GM21619 (cell line): Measurements from ENCODE around the gene CAPN12.

Source experiments
- ATAC-seq: cut with Tn5 transposase; IDR thresholded peaks from one replicate; pipeline ENCODE4 v1.9.1; 2021; ENCODE audit not compliant: unreplicated experiment

CAPN12 gene

DNA sequence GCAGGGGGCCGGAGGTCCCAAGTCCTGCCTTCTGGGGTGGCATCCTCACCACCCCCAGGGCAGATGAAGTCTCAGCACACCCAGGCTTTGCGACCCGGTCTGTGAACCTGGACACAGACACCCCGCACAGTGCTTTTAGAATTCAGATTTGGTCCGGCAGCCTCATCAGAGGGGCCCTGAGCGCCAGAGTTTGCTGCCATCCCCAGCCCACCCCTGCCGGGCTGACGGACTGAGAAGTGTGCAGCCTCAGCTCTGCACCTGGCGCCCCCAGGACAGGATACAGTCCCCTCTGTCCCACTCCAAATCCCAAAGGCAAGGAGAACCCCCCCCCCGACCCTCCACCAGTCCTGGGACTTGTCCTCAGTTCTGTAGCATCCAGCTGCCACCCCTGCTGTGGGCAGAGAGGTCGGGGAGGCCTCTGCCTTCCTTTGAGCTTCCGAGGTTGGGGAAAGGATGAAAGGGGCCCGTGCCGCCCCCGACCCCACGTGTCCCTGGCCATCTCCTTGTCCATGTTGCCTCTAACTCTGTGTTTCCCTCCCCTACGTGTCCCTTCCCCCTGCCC, 16.9 kb downstream of the CAPN12 start:
- ATAC-seq = no peak

DNA sequence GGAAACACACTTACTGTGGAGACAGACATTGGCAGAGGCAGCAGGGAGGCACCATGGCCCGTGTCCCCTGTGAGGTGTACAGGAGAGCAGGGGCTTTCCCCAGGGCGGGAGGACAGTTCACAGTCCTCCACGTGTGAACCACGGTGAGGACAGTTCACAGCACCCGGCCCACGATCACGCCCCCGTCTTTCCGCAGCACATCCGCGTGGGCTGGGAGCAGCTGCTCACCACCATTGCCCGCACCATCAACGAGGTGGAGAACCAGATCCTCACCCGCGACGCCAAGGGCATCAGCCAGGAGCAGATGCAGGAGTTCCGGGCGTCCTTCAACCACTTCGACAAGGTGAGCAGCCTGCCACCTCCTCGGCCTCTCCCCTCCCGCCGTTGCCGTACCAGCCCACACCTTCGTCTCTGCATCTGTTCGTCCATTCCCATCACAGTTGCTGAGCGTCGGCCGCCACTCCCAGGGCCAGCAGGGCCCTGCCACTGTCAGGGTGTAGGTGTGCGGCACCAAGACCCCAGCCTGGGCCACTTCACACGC, 17.4 kb downstream of the CAPN12 start:
- no peak for ATAC-seq

DNA sequence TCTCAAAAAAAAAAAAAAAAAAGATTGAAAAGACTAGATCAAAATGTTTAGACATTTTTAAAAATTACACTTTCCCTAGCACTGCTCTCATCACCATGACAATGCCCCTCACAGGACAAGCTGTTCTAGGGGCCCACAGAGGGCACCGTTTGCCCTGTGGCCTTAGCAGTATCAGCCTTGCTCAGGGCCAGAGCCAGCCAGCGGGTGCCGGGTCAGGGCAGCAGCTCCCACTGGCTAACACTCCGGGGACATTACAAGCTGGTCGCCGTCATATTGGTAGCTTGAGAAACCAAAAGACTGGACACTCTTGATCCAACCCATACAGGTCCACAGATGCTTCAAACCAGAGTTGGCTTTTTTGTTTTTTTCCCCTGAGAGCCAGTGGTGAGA, 18.0 kb downstream of the CAPN12 start:
- ATAC-seq = no peak

DNA sequence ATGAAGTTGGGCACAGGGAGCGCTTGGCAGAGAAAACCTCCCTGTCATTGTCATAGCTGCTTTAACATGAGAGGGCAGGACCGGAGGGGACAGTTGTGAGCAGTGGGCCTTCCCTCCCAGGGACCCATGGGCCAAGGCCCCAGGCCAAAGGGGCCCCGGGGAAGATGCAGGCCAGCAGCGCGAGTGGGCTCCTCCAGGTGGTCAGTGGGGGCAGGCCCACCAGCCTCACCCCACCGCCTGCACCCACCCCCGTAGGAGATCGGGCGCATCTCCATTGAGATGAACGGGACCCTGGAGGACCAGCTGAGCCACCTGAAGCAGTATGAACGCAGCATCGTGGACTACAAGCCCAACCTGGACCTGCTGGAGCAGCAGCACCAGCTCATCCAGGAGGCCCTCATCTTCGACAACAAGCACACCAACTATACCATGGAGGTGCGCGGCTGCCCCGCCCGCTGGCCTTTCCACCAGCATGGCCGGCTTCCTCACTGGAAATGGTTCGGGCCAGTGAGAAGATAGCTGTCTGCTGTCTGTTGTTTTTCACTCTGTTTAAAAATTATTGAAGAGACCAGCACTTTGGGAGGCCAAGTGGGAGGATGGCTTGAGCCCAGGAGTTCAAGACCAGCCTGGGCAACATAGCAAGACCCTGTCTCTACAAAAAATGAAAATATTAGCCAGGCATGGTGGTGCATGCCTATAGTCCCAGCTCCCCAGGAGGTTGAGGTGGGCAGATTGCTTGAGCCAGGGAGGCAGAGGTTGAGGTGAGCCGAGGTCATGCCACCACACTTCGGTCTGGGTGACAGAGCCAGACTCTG, 18.6 kb downstream of the CAPN12 start:
- ATAC-seq = no peak

GRCh38 chr19:38723990-38724854, 20.1 kb downstream of the CAPN12 start:
- no peak for ATAC-seq

GRCh38 chr19:38723606-38723965, 20.7 kb downstream of the CAPN12 start:
- no peak for ATAC-seq

- no peak for ATAC-seq
Observed at GRCh38 chr19:38722947-38723605, 21.2 kb downstream of the CAPN12 start.

DNA sequence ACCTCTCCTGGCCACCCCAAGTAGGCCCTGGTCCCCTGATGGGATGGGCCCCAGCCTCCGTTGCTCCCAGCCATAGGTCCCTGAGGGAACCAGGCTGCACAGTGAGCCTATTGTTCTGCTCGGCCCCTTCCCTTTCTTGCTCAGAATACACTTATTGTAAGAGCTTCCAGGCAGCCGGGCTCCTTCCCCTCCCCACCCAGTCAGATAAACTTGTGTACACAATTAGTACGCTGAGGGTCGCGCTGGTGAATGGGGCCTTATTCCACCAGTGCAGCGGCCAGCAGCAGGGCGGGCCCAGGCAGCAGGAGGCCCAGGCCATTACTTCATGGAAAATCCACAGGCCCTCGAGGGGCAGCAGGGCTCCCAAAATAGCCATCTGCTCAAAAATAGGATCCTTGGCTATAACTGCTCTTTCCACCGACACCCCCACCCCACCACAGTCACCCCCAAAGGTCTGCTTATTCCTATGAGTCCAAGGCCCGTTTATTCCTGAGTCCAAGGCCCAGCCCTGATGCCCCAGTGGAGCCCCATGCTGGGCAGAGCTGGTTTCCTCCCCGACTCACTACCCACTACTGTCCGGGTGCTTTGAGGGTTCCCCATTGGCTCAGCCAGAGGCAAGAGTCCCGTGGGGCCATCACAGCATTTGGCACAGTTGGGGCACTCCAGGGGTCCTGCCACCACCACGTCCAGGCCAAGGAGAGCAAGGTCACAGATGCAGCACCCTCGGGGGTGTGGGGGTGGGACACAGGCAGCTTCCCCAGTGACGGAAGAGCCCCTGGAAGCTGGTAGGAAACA, 22.1 kb downstream of the CAPN12 start:
- no peak for ATAC-seq

DNA sequence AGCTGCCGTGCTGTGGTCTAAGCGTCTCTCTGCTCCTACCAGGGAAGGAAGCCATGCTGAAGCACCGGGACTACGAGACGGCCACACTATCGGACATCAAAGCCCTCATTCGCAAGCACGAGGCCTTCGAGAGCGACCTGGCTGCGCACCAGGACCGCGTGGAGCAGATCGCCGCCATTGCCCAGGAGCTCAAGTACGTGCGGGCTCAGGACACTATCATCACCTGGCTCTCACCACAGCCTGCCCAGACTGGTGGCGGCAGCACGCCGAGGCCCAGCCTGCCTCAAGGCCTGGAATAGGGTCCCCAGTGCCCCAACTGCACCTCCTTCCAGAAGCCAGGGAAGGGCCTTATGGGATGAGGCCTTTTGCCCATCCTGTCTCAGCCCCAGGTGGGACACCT, 22.8 kb downstream of the CAPN12 start:
- no peak for ATAC-seq

GRCh38 chr19:38720559-38721236, 23.6 kb downstream of the CAPN12 start:
- no peak for ATAC-seq

DNA sequence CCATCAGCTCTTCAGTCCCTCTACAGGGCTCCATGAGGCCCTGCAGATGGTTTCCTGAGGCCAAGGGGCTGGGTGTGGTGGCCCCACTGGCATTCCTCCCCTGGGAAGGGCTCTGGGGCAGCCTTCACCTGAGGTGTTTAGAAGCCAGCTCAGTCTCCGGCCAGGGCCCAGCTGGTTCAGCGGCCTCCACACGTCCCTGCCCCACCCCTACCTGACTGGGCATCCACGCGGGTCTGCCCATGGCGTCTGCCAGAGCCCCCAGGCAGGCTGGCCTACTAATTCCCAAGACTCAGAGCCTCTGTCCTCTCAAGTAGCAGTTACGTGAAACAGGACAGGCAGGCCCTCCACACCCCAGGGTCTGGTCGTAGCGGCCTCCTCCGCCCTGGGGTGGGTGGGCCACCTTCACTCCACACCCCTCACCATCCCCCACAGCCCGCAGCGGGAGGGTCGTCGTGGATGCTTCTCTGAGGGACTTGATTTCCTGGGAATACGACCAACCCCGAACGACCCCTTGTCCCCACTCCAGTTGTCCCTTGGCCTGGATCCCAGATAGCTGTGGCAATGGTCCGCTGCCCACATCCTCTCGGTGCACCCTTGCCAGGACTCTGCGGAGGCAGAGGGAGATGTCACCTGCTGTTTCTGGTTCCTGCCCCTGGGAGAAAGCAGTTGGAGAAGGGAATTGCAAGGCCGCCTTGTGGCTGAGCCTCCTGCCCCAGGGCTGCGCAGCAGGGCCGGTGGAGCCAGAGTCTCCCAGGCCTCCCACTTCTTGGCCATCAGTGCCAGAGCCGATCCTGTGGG, 24.3 kb downstream of the CAPN12 start:
- no peak for ATAC-seq

- ATAC-seq = no peak
Observed at GRCh38 chr19:38718747-38719543, 25.3 kb downstream of the CAPN12 start.

GRCh38 chr19:38717855-38718254, 26.4 kb downstream of the CAPN12 start:
- no peak for ATAC-seq

- no peak for ATAC-seq
Observed at GRCh38 chr19:38717051-38717450, 27.2 kb downstream of the CAPN12 start.

GRCh38 chr19:38715555-38715954, 28.7 kb downstream of the CAPN12 start:
- no peak for ATAC-seq

GRCh38 chr19:38714354-38714778, 29.9 kb downstream of the CAPN12 start:
- no peak for ATAC-seq

DNA sequence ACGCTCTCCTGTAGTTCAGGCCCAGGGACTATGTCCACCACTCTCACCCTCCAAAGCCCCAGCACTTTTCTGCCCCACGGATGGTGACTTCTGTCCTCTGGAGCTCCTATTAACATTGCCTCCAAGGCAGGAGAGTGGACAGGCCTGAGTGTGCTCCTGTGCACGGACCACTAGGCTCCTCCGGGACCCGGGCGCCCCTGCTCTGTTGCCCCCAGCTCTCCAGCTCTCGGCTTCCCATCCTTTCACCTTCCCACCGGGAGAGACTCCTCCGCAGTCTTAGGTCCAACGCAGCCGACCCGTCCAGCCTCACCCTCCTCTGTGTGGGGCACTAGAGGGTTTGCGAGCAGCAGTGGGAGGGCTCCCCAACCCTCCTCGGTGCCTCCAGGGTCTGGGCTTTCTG, 30.4 kb downstream of the CAPN12 start:
- ATAC-seq = no peak

DNA sequence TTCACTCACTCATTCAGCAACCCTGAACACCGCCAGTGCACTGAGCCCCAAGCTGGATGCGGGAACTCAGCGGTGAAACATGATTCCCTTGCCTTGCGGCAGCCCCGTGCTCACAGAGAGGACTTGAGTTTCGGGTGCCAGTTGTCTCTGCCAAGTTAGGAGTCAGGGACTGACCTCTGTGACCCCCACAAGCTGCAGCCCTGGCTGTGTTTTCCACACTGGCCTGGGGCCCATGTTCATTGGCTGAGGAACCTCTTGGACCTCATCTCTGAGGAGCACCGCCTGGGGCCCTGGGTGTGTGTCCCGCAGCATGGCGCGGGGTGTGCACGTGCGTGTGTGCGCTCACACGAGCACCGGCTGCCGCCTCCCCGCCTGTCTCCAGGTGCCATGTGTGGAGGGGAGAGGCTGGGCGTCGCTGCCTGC, 31.0 kb downstream of the CAPN12 start:
- ATAC-seq = no peak
